Skeletal muscle satellite cell (primary cell): Measurements from ENCODE around the gene STK4. TPM values are rescaled to one million over a fixed set of nuclear protein-coding genes. Genes with fewer than 3 reads are reported as not detected.

Experiments used
- H3K27me3 ChIP-seq: 2 replicates; pipeline ENCODE4 v1.7.0; 2013; ENCODE audit warnings: low read length; ENCODE audit not compliant: control insufficient read depth, insufficient read depth
- H3K36me3 ChIP-seq: 2 replicates; pipeline ENCODE4 v1.7.0; 2013; ENCODE audit warnings: mild to moderate bottlenecking, control low read depth, low read length; ENCODE audit not compliant: insufficient read depth
- H3K4me1 ChIP-seq: 2 replicates; pipeline ENCODE4 v1.7.0; 2013; ENCODE audit warnings: low read length; ENCODE audit not compliant: control insufficient read depth, insufficient read depth
- H3K4me2 ChIP-seq: 2 replicates; pipeline ENCODE4 v1.7.0; 2013; ENCODE audit warnings: mild to moderate bottlenecking, low read length
- H3K4me3 ChIP-seq: 2 replicates; pipeline ENCODE4 v1.7.0; 2013; ENCODE audit warnings: low read length
- H3K9ac ChIP-seq: 2 replicates; pipeline ENCODE4 v1.7.0; 2013; ENCODE audit warnings: mild to moderate bottlenecking, low read depth, low read length, moderate library complexity
- H3K9me3 ChIP-seq: replicated peaks from 2 replicates; pipeline ENCODE4 v1.7.0; 2013; ENCODE audit warnings: mild to moderate bottlenecking, control low read depth, low read length
- small RNA-seq: library from RNA; depleted of rRNA; stranded (forward); fragments of <200 nt; gene quantifications from one replicate; pipeline ENCODE3, GENCODE V24; 2012

Gene STK4

DNA sequence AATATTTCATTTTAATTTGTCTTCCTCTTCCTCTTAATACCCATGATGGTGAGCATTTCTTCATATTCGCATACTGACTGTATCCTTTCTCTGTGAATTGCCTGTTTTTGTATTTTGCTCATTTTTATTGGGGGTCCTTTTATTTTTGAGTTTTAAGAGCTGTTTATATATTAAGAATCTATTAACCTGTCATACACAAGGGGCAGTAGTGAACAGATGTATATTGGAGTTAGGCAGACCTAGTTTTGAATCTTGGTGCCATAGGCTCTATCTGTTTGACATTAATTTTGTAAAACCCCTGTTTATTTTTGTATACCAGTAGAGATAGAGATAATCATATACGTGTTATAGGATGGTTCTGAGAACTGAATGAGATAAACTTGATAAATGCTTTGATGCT, 151.7 kb downstream of the STK4 start:
- Histone ChIP-seq H3K9ac (no peak overlapping the region), H3K4me2 (no peak overlapping the region), H3K36me3 (no peaks in the 10 kb centered on the region), H3K9me3 (no peaks in the 10 kb centered on the region), H3K4me3 (no peak overlapping the region), H3K4me1 (no peaks in the 10 kb centered on the region), H3K27me3 (peaks cover 71% of the 10 kb centered on the region)

GRCh38 chr20:45119556-45120266, 153.4 kb downstream of the STK4 start:
- Histone ChIP-seq H3K4me3 (no peak overlapping the region), H3K27me3 (peaks cover 75% of the 10 kb centered on the region), H3K9me3 (no peaks in the 10 kb centered on the region), H3K36me3 (no peaks in the 10 kb centered on the region), H3K9ac (no peak overlapping the region), H3K4me1 (no peaks in the 10 kb centered on the region), H3K4me2 (no peak overlapping the region)

DNA sequence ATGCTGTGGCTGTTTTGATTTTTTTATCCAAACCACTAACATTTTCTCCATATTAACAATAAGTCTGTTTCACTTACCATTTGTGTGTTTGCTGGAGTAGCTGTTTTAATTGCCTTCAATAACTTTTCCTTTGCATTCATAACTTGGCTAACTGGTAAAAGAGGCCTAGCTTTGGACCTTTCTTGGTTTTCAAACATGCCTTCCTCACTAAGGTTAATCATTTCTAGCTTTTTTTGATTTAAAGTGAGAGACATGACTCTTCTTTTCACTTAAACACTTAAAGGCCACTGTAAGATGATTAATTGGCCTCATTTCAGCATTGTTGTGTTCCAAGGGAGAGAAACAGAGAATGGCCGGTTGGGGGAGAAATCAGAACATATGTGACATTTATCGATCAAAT, 155.1 kb downstream of the STK4 start:
- H3K27me3 ChIP-seq = peaks cover 77% of the 10 kb centered on the region
- H3K9me3 ChIP-seq = no peaks in the 10 kb centered on the region
- no peak overlapping the region for H3K4me2 ChIP-seq
- no peak overlapping the region for H3K4me3 ChIP-seq
- no peak overlapping the region for H3K9ac ChIP-seq
- no peaks in the 10 kb centered on the region for H3K36me3 ChIP-seq
- H3K4me1 ChIP-seq = no peaks in the 10 kb centered on the region

DNA sequence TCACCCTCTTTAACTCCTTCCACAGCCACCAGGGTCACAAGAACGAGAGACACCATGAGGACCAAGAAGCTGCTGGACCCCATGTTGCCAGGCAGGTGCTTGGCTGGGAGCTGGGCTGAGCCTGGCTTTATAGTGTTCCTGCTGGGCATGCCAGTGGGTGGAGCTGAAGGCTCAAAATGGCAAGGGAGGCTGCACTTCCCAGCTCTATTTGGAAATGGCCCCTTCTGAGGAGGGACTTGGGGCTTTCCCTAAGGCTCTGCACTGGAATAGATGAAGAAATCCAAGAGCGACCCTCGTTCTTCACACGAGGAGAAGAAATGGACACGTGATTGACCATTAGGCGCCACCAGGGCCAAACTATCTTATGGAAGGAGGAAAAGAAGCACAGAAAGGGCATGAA, 158.1 kb downstream of the STK4 start, which contains the start of gene WFDC12:
Gene WFDC12, minus strand, starts transcription at position 101 of the 400 bp plus-strand sequence. Its CDS starts 18 bp downstream, at position 83.
- Histone ChIP-seq H3K9ac (no peak within 1 kb of the TSS), H3K4me1 (no peaks in the 10 kb centered on the region), H3K9me3 (no peaks in the 10 kb centered on the region), H3K36me3 (no peaks in the 10 kb centered on the region), H3K27me3 (peaks cover 78% of the 10 kb centered on the region), H3K4me3 (no peak within 1 kb of the TSS), H3K4me2 (no peak within 1 kb of the TSS)

DNA sequence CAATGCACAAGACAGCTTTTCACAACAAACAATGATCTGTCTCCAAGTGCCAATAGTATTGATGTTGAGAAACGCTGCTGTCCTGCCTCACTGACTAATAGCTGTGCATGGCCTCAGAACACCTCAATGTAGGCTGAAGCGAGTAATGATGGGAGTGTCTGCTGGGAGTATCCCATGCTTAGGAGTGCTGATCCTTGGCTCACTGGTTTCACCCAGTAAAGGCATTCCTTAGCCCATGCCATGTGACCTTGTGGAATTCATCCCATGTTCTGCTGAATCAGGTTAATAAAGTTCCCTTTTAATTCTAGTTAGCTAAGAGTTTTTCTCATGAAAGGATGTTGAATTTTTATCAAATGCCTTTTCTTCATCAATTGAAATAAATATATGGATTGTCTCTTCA, 161.8 kb downstream of the STK4 start:
- Histone ChIP-seq H3K9me3 (no peaks in the 10 kb centered on the region), H3K4me2 (no peak overlapping the region), H3K9ac (no peak overlapping the region), H3K36me3 (no peaks in the 10 kb centered on the region), H3K4me3 (no peak overlapping the region), H3K27me3 (peaks cover 73% of the 10 kb centered on the region), H3K4me1 (no peaks in the 10 kb centered on the region)

Small RNA genes lying within 50 kb of the gene (small RNA-seq; reads per million reads assigned to genes)
- gene RF00019 = not detected
